GM18519 (cell line): ENCODE data around the gene KCNC3.
"Not testable (repeated sequence)": the region's sequence is repeated elsewhere in the genome, so short reads cannot be mapped to it uniquely, and the experiment has no call there.

Source experiments
- ATAC-seq: cut with Tn5 transposase; IDR thresholded peaks from one replicate; pipeline ENCODE4 v1.9.1; 2021; ENCODE audit warnings: mild to moderate bottlenecking, moderate library complexity; ENCODE audit not compliant: unreplicated experiment, low FRiP score

Gene KCNC3

GRCh38 chr19:50356691-50357177 is 27.6 kb upstream of the KCNC3 start:
- no peak for ATAC-seq

GRCh38 chr19:50353487-50353880 is 24.3 kb upstream of the KCNC3 start:
- ATAC-seq, result not testable (repeated sequence)

GRCh38 chr19:50352242-50352641 is 23.1 kb upstream of the KCNC3 start:
- ATAC-seq, result no peak

GRCh38 chr19:50349277-50350057 is 20.3 kb upstream of the KCNC3 start:
- no peak for ATAC-seq

GRCh38 chr19:50347089-50347581 is 18.0 kb upstream of the KCNC3 start:
- ATAC-seq, result not testable (repeated sequence)

- no peak for ATAC-seq
Measured at GRCh38 chr19:50344661-50345318, 15.6 kb upstream of the KCNC3 start.

- ATAC-seq, result peak; percentile 39
Measured at GRCh38 chr19:50341091-50341564, 12.0 kb upstream of the KCNC3 start.

GRCh38 chr19:50340331-50340730 is 11.2 kb upstream of the KCNC3 start:
- no peak for ATAC-seq

GRCh38 chr19:50337031-50337430 is 7.9 kb upstream of the KCNC3 start:
- ATAC-seq, result not testable (repeated sequence)

- no peak for ATAC-seq
Measured at GRCh38 chr19:50334741-50335421, 5.7 kb upstream of the KCNC3 start.

GRCh38 chr19:50333737-50334617 is 4.8 kb upstream of the KCNC3 start:
- ATAC-seq, result no peak

GRCh38 chr19:50333235-50333736 is 4.1 kb upstream of the KCNC3 start:
- ATAC-seq, result no peak

GRCh38 chr19:50332244-50333038 is 3.3 kb upstream of the KCNC3 start:
- no peak for ATAC-seq

GRCh38 chr19:50331994-50332243 is 2.7 kb upstream of the KCNC3 start:
- no peak for ATAC-seq

- ATAC-seq, result no peak
Measured at GRCh38 chr19:50331221-50331993, 2.2 kb upstream of the KCNC3 start.

- no peak for ATAC-seq
Measured at GRCh38 chr19:50330365-50331078, 1.3 kb upstream of the KCNC3 start.

- not testable (repeated sequence) for ATAC-seq
Measured at GRCh38 chr19:50329926-50330294, 733 bp upstream of the KCNC3 start.

- peak; percentile 18 for ATAC-seq
Measured at GRCh38 chr19:50328873-50329145, 368 bp downstream of the KCNC3 start.
